Activated CD4-positive, alpha-beta T cell treated with anti-CD3 and anti-CD28 coated beads, Interleukin-2, amount 50 U/mL, for 4 hours (primary cell): ENCODE results near the gene OR10G8.
"Not testable (repeated sequence)": the region's sequence is repeated elsewhere in the genome, so short reads cannot be mapped to it uniquely, and the experiment has no call there.

Experiments used
- DNase-seq, 2 experiments: peaks; one replicate each; pipeline ENCODE4 v3.0.0-alpha.2; 2020

Gene OR10G8, protein sequence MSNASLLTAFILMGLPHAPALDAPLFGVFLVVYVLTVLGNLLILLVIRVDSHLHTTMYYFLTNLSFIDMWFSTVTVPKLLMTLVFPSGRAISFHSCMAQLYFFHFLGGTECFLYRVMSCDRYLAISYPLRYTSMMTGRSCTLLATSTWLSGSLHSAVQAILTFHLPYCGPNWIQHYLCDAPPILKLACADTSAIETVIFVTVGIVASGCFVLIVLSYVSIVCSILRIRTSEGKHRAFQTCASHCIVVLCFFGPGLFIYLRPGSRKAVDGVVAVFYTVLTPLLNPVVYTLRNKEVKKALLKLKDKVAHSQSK

GRCh38 chr11:124026498-124026897 is at the start of gene OR10G8:
TSS of gene OR10G8 (plus strand) at chr11:124026798. CDS start at chr11:124029623, 2,825 bp downstream.
- no peak for DNase-seq

DNA sequence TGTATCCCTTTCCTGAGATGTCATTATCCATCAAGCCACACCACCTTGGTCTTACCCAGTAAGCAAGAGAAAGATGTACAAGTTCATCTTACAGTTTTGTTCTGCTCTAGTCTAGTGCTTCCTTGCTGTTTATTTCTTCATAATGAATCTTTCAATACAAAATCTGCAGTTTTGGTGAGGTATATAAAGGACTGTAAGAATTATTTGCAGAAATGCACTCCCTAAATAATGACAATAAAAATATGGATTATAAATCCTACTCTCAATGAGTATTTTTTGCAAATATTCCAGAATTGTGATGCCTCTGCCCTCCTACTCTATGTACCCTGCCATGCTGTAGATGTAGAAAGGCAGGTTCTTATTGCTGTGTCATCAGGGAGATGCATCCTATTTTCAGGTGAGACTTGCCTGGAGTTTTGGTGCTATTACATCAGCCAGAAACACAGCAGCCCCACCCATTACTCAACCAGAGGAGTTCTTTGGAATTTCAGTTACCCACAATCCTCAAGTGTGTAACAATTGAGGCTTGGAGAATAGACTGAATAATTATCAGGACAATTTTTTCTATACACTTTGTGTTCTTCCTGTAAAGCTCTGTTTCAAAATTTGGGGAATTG is 48.8 kb upstream of the OR10G8 start, which contains the start of gene OR10S1:
Gene OR10S1 (minus strand): TSS at position 51 of the 617 bp plus-strand sequence. CDS start 117 bp downstream, outside the sequence.
- DNase-seq, result no peak

DNA sequence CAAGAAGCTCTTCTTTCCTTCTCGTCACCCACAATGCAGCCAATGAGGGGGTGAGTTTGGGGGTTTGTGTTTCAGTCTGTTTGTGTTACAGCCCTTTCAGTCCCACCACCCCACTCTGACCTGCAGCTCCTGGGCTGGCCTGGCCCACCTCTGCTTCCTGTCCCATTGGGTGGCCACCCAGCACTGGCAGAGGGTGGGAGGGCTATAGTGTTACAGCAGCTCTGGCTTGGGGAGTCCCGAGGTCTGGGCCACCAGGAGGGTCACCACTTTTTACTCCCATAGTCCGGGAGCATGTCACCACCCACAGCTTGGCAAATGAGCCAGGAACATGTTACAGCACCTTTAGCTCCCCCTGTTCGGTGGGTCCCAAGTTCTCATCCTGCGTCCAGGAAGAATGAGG is 47.3 kb upstream of the OR10G8 start:
- DNase-seq, result no peak

DNA sequence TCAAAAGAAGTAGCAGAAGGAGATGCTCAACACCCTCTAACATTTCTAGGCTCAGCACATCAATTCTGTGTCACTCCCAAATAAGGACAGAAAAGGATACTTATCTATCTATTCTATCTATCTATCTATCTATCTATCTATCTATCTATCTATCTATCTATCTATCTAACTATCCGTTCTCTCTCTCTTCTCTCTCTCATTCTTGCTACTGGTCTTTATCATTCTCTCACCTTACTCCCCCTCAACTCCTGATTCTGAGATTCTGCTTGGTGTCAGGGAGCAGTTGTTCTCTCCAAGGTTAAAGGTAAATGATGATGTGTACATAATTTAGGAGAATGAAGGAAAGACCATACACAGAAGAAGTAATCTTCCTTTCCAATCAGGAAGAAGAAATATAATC is 31.5 kb upstream of the OR10G8 start, which contains the start of gene OR10G6:
Gene OR10G6 (minus strand): TSS at position 43 of the 400 bp plus-strand sequence. CDS start 0 bp downstream, at position 43.
- no peak for DNase-seq

- no peak for DNase-seq
These were observed 13.9 kb upstream of the OR10G8 start, which contains the start of gene OR10G4 for GRCh38 chr11:124012697-124013096. TSS of gene OR10G4 (plus strand) at chr11:124012997. CDS start at chr11:124015575, 2,578 bp downstream.

DNA sequence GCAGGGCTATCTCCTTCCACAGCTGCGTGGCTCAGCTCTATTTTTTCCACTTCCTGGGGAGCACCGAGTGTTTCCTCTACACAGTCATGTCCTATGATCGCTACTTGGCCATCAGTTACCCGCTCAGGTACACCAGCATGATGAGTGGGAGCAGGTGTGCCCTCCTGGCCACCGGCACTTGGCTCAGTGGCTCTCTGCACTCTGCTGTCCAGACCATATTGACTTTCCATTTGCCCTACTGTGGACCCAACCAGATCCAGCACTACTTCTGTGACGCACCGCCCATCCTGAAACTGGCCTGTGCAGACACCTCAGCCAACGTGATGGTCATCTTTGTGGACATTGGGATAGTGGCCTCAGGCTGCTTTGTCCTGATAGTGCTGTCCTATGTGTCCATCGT is 10.8 kb upstream of the OR10G8 start:
- not testable (repeated sequence) for DNase-seq

GRCh38 chr11:124036666-124037065 is 10.1 kb downstream of the OR10G8 start:
- no peak for DNase-seq

- DNase-seq, result no peak
These were observed 13.0 kb downstream of the OR10G8 start for GRCh38 chr11:124039557-124039956.

- DNase-seq, result no peak
These were observed 14.7 kb downstream of the OR10G8 start, which contains the start of gene OR10G7 for GRCh38 chr11:124041254-124041653. TSS of gene OR10G7 (minus strand) at chr11:124041325. CDS start at chr11:124039001, 2,324 bp downstream.

- no peak for DNase-seq
These were observed 16.8 kb downstream of the OR10G8 start for GRCh38 chr11:124043420-124043819.

DNA sequence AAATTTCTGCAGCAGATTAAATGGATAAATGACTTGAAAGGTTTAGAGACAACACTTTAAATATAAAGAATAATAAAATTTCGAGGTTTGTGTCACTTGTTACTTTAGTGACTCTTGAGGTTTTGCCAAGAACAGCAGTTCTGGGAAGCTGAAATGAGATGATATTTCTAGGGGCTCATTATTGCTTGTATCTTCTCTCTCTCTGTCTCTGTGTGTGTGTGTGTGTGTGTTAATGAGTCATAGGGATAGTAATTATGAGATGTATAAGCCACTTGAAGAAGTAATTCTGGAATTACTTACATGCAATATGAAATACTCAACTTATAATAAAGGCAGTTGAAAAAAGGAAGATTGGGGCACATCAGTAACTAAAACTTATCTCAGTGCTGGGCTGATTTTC is 24.1 kb downstream of the OR10G8 start:
- DNase-seq, result no peak

DNA sequence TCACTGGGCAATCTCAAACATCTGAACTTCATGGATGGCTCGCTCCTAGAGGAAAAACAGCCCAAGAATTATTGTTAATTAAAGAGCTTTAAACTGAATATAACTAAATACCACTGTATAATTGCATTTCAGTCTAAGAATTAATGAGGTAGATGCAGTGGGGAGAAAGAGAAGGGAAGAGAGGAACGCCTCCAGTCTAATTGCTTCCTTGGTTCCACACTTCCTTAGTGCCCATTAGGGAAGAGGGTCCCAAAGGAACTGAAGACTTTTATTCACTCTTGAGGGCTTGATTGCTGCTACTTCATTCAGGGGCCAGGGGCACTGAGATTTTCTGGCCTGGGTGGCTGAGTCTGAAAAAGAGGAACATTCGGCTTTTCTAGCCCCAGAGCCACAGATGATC is 26.4 kb downstream of the OR10G8 start:
- DNase-seq, result no peak

GRCh38 chr11:124068601-124069110 is 42.1 kb downstream of the OR10G8 start:
- no peak for DNase-seq

- DNase-seq, result peak; percentile 9 to 16
These were observed 43.1 kb downstream of the OR10G8 start for GRCh38 chr11:124069429-124070401.

GRCh38 chr11:124070915-124071622 is 44.5 kb downstream of the OR10G8 start:
- DNase-seq, result peak; percentile 54

- no peak for DNase-seq
These were observed 45.0 kb downstream of the OR10G8 start for GRCh38 chr11:124071623-124071948.

DNA sequence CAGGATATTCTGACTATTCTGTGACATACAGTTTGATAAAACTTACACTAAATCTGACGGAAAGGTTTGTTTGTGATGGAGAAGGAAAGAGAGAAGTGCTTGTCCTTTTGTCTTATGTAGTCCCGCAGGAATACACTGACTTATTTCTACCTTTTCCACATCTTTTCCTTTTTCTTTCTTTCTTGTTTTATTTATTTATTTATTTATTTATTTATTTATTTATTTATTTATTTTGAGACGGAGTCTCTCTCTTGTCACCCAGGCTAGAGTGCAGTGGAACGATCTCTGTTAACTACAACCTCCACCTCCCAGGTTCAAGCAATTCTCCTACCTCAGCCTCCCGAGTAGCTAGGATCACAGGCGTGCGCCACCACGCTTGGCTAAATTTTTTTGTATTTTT is 45.5 kb downstream of the OR10G8 start:
- no peak for DNase-seq

- DNase-seq, result no peak
These were observed 48.0 kb downstream of the OR10G8 start for GRCh38 chr11:124074554-124074953.

DNA sequence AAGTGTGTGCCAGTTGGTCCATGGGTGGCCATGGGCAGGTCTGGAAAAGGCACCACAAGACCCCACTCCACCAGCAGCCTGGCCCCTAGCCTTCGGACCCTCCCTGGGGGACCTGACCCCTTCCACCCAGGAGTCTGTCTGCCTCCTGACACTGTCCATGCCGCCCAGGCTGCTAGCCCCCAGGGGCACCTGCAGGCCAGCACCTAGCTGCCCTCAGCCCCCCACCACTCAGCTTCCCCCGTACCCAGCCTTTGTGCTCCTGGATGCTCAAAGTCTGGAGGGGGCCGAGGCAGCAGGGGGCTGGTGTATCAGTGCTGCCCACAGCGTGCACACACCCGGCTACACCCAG is 48.9 kb downstream of the OR10G8 start:
- no peak for DNase-seq

DNA sequence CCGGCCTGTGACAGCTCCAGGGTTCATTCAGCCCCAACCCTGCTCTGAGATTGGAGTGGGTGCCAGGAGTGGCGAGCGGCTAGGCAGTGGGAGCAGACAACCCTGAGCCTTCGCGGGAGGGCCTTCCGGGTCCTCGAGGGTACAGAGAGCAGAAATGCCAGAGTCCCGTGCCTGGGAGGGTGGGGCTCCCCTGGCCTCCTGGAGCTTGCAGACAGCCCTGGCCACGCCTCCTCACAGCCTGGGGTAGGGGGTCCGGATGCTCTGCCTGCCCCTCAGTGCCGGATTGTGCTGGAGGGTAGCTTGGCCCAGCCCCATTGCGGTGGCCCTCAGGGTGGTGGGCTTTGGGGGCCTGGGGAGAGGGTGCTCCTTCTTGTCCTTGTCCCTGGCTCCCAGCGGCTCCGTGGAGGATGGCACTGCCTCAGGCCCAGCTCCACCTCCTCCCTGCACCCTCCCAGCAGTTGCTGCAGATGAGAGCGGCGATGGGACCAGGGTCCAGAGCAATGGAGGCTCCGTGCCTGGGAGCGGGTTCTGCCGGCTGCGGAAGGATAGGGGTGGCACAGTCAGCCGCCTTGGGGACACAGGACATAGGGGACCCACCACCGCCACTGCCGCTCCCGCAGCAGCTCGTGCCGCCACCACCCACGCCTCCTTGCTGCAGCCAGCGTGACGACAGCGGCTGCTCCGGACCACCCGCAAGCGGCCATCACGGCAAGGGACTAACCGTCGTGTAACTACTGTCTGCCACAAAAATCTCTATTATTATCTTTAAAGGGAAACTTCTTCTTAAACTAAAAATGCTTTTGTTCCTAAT is 49.4 kb downstream of the OR10G8 start:
- no peak for DNase-seq

GRCh38 chr11:124077266-124077665 is 50.7 kb downstream of the OR10G8 start:
- no peak for DNase-seq
